Measurements from ENCODE around the gene ADIPOQ.

Gene ADIPOQ

GRCh38 chr3:186824430-186825139 lies 17.9 kb upstream of the ADIPOQ start:
- H3K9ac ChIP-seq (ENCODE audit: low read depth, low read length, poor library complexity), result no peak overlapping the region
- no peak overlapping the region for H4K8ac ChIP-seq (ENCODE audit: low read depth, low read length)

GRCh38 chr3:186825294-186825821 lies 17.2 kb upstream of the ADIPOQ start:
- WGBS, 2 donors (ENCODE audit: extremely low coverage in 2 of 2, insufficient read length in 2 of 2, insufficient replicate concordance in 1 of 2), result no CpG with 5 or more reads among the region's 23 CpGs

More at GRCh38 chr3:186824430-186825139, 17.9 kb upstream of the ADIPOQ start:
- no peak overlapping the region for H3K4ac ChIP-seq (ENCODE audit: low read length)
- peaks cover 15 to 28% of the 10 kb centered on the region in 2 donors for H3K4me1 ChIP-seq (ENCODE audit: control insufficient read depth in 2 of 2, insufficient read depth in 1 of 2, low read depth in 1 of 2, low read length in 2 of 2)
- no peak overlapping the region for H2BK12ac ChIP-seq (ENCODE audit: low read length)
- peak overlapping the region; percentile 62 for H3K4me2 ChIP-seq (ENCODE audit: insufficient read depth, low read length, poor library complexity, severe bottlenecking)
- DNase-seq (ENCODE audit: low spot score), result no peak
- no peak overlapping the region for H2BK120ac ChIP-seq (ENCODE audit: low read depth, low read length)
- peaks cover 4 to 48% (median 38%) of the 10 kb centered on the region in 3 experiments for H3K27me3 ChIP-seq (ENCODE audit: control insufficient read depth in 3 of 3, insufficient read depth in 3 of 3, low read depth in 1 of 3, low read length in 3 of 3)
- H2AFZ ChIP-seq (ENCODE audit: low read length), result peak overlapping the region; percentile 80
- H3K14ac ChIP-seq (ENCODE audit: low read length), result peak overlapping the region; percentile 32
- H3K23ac ChIP-seq (ENCODE audit: low read depth, low read length, poor library complexity), result no peak overlapping the region
- no peaks in the 10 kb centered on the region for H3K79me1 ChIP-seq (ENCODE audit: low read depth, low read length)
- peak overlapping the region; percentile 52 for H2AK5ac ChIP-seq (ENCODE audit: low read depth, low read length)
- H4K91ac ChIP-seq (ENCODE audit: low read depth, low read length, poor library complexity), result no peak overlapping the region
- H3K18ac ChIP-seq (ENCODE audit: low read length), result peak overlapping the region; percentile 76
- H3K4me3 ChIP-seq (ENCODE audit: low read length in 2 of 2), result no peak overlapping the region
- H2BK5ac ChIP-seq (ENCODE audit: low read length), result peak overlapping the region; percentile 21
- no peaks in the 10 kb centered on the region for H3K36me3 ChIP-seq (replicated peaks in 1 of 2; ENCODE audit: control insufficient read depth in 2 of 2, insufficient read depth in 2 of 2, low read length in 2 of 2)
- H3K27ac ChIP-seq (replicated peaks; ENCODE audit: low read length), result no peak overlapping the region
- no peaks in the 10 kb centered on the region for H3K9me3 ChIP-seq (replicated peaks in 1 of 2; ENCODE audit: control insufficient read depth in 2 of 2, insufficient read depth in 1 of 2, low read depth in 1 of 2, low read length in 2 of 2)
- H2BK15ac ChIP-seq (ENCODE audit: low read length), result peak overlapping the region; percentile 85
- no CpG with 5 or more reads among the region's 18 CpGs for WGBS, 2 donors (ENCODE audit: extremely low coverage in 2 of 2, insufficient read length in 2 of 2, insufficient replicate concordance in 1 of 2)

DNA sequence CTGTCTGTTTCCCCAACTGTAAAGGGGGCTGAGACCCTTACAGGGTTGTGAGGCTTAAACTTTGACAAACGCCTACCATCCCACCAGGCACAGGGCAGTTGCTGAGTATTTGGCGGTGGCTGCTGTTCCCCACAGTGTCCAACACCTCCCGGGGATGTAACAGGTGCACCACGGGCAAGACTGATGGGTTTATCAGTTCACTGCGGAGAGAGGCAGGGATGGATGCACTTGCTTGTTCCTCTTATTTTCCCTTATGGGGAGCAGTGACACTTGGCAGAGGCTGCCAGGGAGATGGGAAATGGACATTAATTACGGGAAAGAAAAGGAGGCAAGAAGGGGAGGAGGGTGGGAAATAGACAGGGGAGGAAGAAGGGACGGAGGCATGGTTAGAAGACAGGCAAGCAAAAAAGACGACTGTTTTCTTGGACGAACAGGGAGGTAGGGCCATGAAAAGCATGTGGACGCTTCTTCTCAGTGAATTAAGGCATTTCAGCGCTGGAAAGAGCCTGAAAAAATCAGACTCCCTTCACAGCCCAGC lies 16.6 kb upstream of the ADIPOQ start:
- Histone ChIP-seq H4K91ac (ENCODE audit: low read depth, low read length, poor library complexity) (no peak overlapping the region), H3K27me3 (ENCODE audit: control insufficient read depth in 3 of 3, insufficient read depth in 3 of 3, low read depth in 1 of 3, low read length in 3 of 3) (peaks cover 4 to 62% (median 45%) of the 10 kb centered on the region in 3 experiments), H2BK12ac (ENCODE audit: low read length) (no peak overlapping the region), H3K79me1 (ENCODE audit: low read depth, low read length) (no peaks in the 10 kb centered on the region), H3K4me3 (ENCODE audit: low read length in 2 of 2) (no peak overlapping the region), H2AFZ (ENCODE audit: low read length) (peak overlapping the region; percentile 80), H4K8ac (ENCODE audit: low read depth, low read length) (no peak overlapping the region), H3K18ac (ENCODE audit: low read length) (no peak overlapping the region), H2BK120ac (ENCODE audit: low read depth, low read length) (no peak overlapping the region), H3K9me3 (replicated peaks in 1 of 2; ENCODE audit: control insufficient read depth in 2 of 2, insufficient read depth in 1 of 2, low read depth in 1 of 2, low read length in 2 of 2) (no peaks in the 10 kb centered on the region), H3K27ac (replicated peaks; ENCODE audit: low read length) (no peak overlapping the region), H3K9ac (ENCODE audit: low read depth, low read length, poor library complexity) (peak overlapping the region; percentile 9), H3K14ac (ENCODE audit: low read length) (no peak overlapping the region), H2AK5ac (ENCODE audit: low read depth, low read length) (no peak overlapping the region), H3K4me1 (ENCODE audit: control insufficient read depth in 2 of 2, insufficient read depth in 1 of 2, low read depth in 1 of 2, low read length in 2 of 2) (peaks cover 15 to 28% of the 10 kb centered on the region in 2 donors), H3K23ac (ENCODE audit: low read depth, low read length, poor library complexity) (no peak overlapping the region), H3K36me3 (replicated peaks in 1 of 2; ENCODE audit: control insufficient read depth in 2 of 2, insufficient read depth in 2 of 2, low read length in 2 of 2) (no peaks in the 10 kb centered on the region), H3K4me2 (ENCODE audit: insufficient read depth, low read length, poor library complexity, severe bottlenecking) (peak overlapping the region; percentile 62), H3K4ac (ENCODE audit: low read length) (no peak overlapping the region), H2BK15ac (ENCODE audit: low read length) (no peak overlapping the region), H2BK5ac (ENCODE audit: low read length) (no peak overlapping the region)
- no CpG with 5 or more reads among the region's 11 CpGs for WGBS, 2 donors (ENCODE audit: extremely low coverage in 2 of 2, insufficient read length in 2 of 2, insufficient replicate concordance in 1 of 2)
- DNase-seq (ENCODE audit: low spot score), result no peak

More at GRCh38 chr3:186825294-186825821, 17.2 kb upstream of the ADIPOQ start:
- H2AK5ac ChIP-seq (ENCODE audit: low read depth, low read length), result peak overlapping the region; percentile 52
- DNase-seq (ENCODE audit: low spot score), result no peak
- H4K91ac ChIP-seq (ENCODE audit: low read depth, low read length, poor library complexity), result no peak overlapping the region
- H2BK12ac ChIP-seq (ENCODE audit: low read length), result no peak overlapping the region
- H4K8ac ChIP-seq (ENCODE audit: low read depth, low read length), result peak overlapping the region; percentile 3
- peak overlapping the region; percentile 85 for H2BK15ac ChIP-seq (ENCODE audit: low read length)
- H3K18ac ChIP-seq (ENCODE audit: low read length), result peak overlapping the region; percentile 95
- no peaks in the 10 kb centered on the region for H3K79me1 ChIP-seq (ENCODE audit: low read depth, low read length)
- peak overlapping the region; percentile 9 for H3K9ac ChIP-seq (ENCODE audit: low read depth, low read length, poor library complexity)
- peak overlapping the region; percentile 94 for H3K14ac ChIP-seq (ENCODE audit: low read length)
- peaks cover 4 to 56% (median 45%) of the 10 kb centered on the region in 3 experiments for H3K27me3 ChIP-seq (ENCODE audit: control insufficient read depth in 3 of 3, insufficient read depth in 3 of 3, low read depth in 1 of 3, low read length in 3 of 3)
- peak overlapping the region in 1 of 2 donors; percentile 3 for H3K4me3 ChIP-seq (ENCODE audit: low read length in 2 of 2)
- H3K27ac ChIP-seq (replicated peaks; ENCODE audit: low read length), result no peak overlapping the region
- no peak overlapping the region for H2BK5ac ChIP-seq (ENCODE audit: low read length)
- peak overlapping the region; percentile 62 for H3K4me2 ChIP-seq (ENCODE audit: insufficient read depth, low read length, poor library complexity, severe bottlenecking)
- H3K9me3 ChIP-seq (replicated peaks in 1 of 2; ENCODE audit: control insufficient read depth in 2 of 2, insufficient read depth in 1 of 2, low read depth in 1 of 2, low read length in 2 of 2), result no peaks in the 10 kb centered on the region
- H3K4ac ChIP-seq (ENCODE audit: low read length), result peak overlapping the region; percentile 53
- H3K36me3 ChIP-seq (replicated peaks in 1 of 2; ENCODE audit: control insufficient read depth in 2 of 2, insufficient read depth in 2 of 2, low read length in 2 of 2), result no peaks in the 10 kb centered on the region
- peaks cover 15 to 28% of the 10 kb centered on the region in 2 donors for H3K4me1 ChIP-seq (ENCODE audit: control insufficient read depth in 2 of 2, insufficient read depth in 1 of 2, low read depth in 1 of 2, low read length in 2 of 2)
- no peak overlapping the region for H2BK120ac ChIP-seq (ENCODE audit: low read depth, low read length)
- H2AFZ ChIP-seq (ENCODE audit: low read length), result peak overlapping the region; percentile 80
- H3K23ac ChIP-seq (ENCODE audit: low read depth, low read length, poor library complexity), result no peak overlapping the region

- H4K8ac ChIP-seq (ENCODE audit: low read depth, low read length), result no peak overlapping the region
- H3K27me3 ChIP-seq (ENCODE audit: control insufficient read depth in 3 of 3, insufficient read depth in 3 of 3, low read depth in 1 of 3, low read length in 3 of 3), result peaks cover 4 to 66% (median 45%) of the 10 kb centered on the region in 3 experiments
- no peak overlapping the region for H3K9ac ChIP-seq (ENCODE audit: low read depth, low read length, poor library complexity)
- H2BK120ac ChIP-seq (ENCODE audit: low read depth, low read length), result no peak overlapping the region
- no peak overlapping the region for H3K14ac ChIP-seq (ENCODE audit: low read length)
- peaks cover 15 to 28% of the 10 kb centered on the region in 2 donors for H3K4me1 ChIP-seq (ENCODE audit: control insufficient read depth in 2 of 2, insufficient read depth in 1 of 2, low read depth in 1 of 2, low read length in 2 of 2)
- H3K9me3 ChIP-seq (replicated peaks in 1 of 2; ENCODE audit: control insufficient read depth in 2 of 2, insufficient read depth in 1 of 2, low read depth in 1 of 2, low read length in 2 of 2), result no peaks in the 10 kb centered on the region
- no peaks in the 10 kb centered on the region for H3K79me1 ChIP-seq (ENCODE audit: low read depth, low read length)
- H3K27ac ChIP-seq (replicated peaks; ENCODE audit: low read length), result no peak overlapping the region
- no peak overlapping the region for H3K23ac ChIP-seq (ENCODE audit: low read depth, low read length, poor library complexity)
- H3K4ac ChIP-seq (ENCODE audit: low read length), result no peak overlapping the region
- H2AFZ ChIP-seq (ENCODE audit: low read length), result peak overlapping the region; percentile 96
- H2AK5ac ChIP-seq (ENCODE audit: low read depth, low read length), result no peak overlapping the region
- H2BK12ac ChIP-seq (ENCODE audit: low read length), result no peak overlapping the region
- H3K4me2 ChIP-seq (ENCODE audit: insufficient read depth, low read length, poor library complexity, severe bottlenecking), result peak overlapping the region; percentile 75
- no peak overlapping the region for H2BK5ac ChIP-seq (ENCODE audit: low read length)
- no peak for DNase-seq (ENCODE audit: low spot score)
- peak overlapping the region in 1 of 2 donors; percentile 56 for H3K4me3 ChIP-seq (ENCODE audit: low read length in 2 of 2)
- no peaks in the 10 kb centered on the region for H3K36me3 ChIP-seq (replicated peaks in 1 of 2; ENCODE audit: control insufficient read depth in 2 of 2, insufficient read depth in 2 of 2, low read length in 2 of 2)
- H4K91ac ChIP-seq (ENCODE audit: low read depth, low read length, poor library complexity), result no peak overlapping the region
- H3K18ac ChIP-seq (ENCODE audit: low read length), result no peak overlapping the region
- H2BK15ac ChIP-seq (ENCODE audit: low read length), result no peak overlapping the region
- no CpG with 5 or more reads among the region's 14 CpGs for WGBS, 2 donors (ENCODE audit: extremely low coverage in 2 of 2, insufficient read length in 2 of 2, insufficient replicate concordance in 1 of 2)
These were observed 16.0 kb upstream of the ADIPOQ start for GRCh38 chr3:186826410-186826975.

Measured in neuronal stem cell (in vitro differentiated cells).